Type B pancreatic cell (in vitro differentiated cells): Measurements from ENCODE around the gene TMEM267. TPM values are rescaled to one million over a fixed set of nuclear protein-coding genes. Genes with fewer than 3 reads are reported as not detected.

Experiments
- DNase-seq: peaks from one replicate; pipeline ENCODE4 v3.0.0; 2021; ENCODE audit warnings: mixed read lengths; ENCODE audit not compliant: unreplicated experiment; ENCODE audit errors: extremely low spot score
- H3K27ac Mint-ChIP-seq: 2 replicates; pipeline ENCODE4 v1.8.0; 2021; ENCODE audit warnings: mild to moderate bottlenecking, mixed read lengths
- H3K27me3 Mint-ChIP-seq: 2 replicates; pipeline ENCODE4 v1.8.0; 2021; ENCODE audit warnings: mixed read lengths
- H3K36me3 Mint-ChIP-seq: 2 replicates; pipeline ENCODE4 v1.8.0; 2021; ENCODE audit warnings: mixed read lengths
- H3K4me1 Mint-ChIP-seq: one replicate; pipeline ENCODE4 v1.8.0; 2021; ENCODE audit warnings: mixed read lengths; ENCODE audit not compliant: unreplicated experiment
- H3K4me3 Mint-ChIP-seq: 2 replicates; pipeline ENCODE4 v1.8.0; 2021; ENCODE audit warnings: mild to moderate bottlenecking, mixed read lengths
- H3K9me3 Mint-ChIP-seq: 2 replicates; pipeline ENCODE4 v1.8.0; 2021; ENCODE audit warnings: mixed read lengths
- total RNA-seq: library from RNA; stranded (reverse); gene quantifications from 2 replicates; pipeline ENCODE4 v1.2.1, GENCODE V29; 2021; ENCODE audit warnings: low replicate concordance
- TF ChIP-seq, protein P1 (sequence below): fragments of 200-600 bp; sonication (generic); conservative IDR thresholded peaks from 2 replicates; pipeline ENCODE4 v1.5.0; 2021; ENCODE audit warnings: antibody characterized with exemption, mild to moderate bottlenecking

TMEM267 gene
- total RNA-seq, 1 donor from 2014 or later = 11.4 TPM

DNA sequence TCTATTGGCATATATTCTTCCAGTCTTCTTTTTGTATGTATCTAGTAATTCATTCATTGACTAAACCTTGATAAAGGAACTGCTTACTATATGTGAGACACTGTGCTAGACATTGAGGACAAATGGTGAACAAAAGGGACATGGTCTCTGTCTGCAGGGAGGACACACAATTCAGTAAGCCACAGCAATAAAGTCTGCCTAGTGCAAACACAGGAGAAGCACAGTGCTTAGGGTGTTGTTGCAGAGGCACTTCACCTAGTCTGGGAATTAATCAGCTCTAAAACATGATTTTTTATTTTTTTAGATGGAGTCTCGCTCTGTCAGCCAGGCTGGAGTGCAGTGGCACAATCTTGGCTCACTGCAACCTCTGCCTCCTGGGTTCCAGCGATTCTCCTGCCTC, 65.1 kb downstream of the TMEM267 start:
- Mint-ChIP-seq H3K27ac (no peak overlapping the region), H3K4me3 (no peak overlapping the region), H3K9me3 (no peaks in the 10 kb centered on the region), H3K36me3 (no peaks in the 10 kb centered on the region), H3K27me3 (no peaks in the 10 kb centered on the region), H3K4me1 (peaks cover 10% of the 10 kb centered on the region)
- DNase-seq = no peak
- TF ChIP-seq, protein P1, sequence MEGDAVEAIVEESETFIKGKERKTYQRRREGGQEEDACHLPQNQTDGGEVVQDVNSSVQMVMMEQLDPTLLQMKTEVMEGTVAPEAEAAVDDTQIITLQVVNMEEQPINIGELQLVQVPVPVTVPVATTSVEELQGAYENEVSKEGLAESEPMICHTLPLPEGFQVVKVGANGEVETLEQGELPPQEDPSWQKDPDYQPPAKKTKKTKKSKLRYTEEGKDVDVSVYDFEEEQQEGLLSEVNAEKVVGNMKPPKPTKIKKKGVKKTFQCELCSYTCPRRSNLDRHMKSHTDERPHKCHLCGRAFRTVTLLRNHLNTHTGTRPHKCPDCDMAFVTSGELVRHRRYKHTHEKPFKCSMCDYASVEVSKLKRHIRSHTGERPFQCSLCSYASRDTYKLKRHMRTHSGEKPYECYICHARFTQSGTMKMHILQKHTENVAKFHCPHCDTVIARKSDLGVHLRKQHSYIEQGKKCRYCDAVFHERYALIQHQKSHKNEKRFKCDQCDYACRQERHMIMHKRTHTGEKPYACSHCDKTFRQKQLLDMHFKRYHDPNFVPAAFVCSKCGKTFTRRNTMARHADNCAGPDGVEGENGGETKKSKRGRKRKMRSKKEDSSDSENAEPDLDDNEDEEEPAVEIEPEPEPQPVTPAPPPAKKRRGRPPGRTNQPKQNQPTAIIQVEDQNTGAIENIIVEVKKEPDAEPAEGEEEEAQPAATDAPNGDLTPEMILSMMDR = no peak

DNA sequence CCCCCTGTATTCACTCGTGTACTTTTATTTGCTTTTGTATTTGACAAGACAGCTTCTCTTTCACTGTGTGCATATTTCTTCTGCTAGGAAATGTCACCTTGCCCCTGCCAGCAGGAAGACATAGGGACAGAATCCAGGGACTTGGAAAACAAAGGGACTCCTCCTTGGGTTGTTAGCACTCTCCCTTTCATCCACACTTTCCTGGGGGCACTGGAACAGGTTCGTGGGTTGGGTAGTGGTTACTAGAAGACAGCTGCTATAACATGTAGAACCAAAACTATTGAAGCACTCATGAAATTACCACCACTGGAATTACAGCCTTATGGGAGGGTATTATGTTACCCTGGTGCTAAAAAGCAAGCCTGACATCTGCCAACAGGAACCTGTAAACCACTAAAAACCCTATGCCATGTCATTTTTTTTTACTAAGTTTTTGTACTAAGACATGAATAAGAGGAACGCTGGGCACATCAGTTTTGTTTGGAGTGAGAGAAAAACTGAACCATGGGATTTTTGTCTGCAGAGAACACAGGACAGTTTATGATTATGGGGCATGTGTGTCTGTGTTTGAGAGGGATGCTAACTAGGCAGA, 66.8 kb downstream of the TMEM267 start:
- DNase-seq = no peak
- Mint-ChIP-seq H3K36me3 (no peaks in the 10 kb centered on the region), H3K9me3 (no peaks in the 10 kb centered on the region), H3K4me1 (peaks cover 3% of the 10 kb centered on the region), H3K27me3 (no peaks in the 10 kb centered on the region), H3K4me3 (no peak overlapping the region), H3K27ac (no peak overlapping the region)
- TF ChIP-seq, protein P1 = no peak

DNA sequence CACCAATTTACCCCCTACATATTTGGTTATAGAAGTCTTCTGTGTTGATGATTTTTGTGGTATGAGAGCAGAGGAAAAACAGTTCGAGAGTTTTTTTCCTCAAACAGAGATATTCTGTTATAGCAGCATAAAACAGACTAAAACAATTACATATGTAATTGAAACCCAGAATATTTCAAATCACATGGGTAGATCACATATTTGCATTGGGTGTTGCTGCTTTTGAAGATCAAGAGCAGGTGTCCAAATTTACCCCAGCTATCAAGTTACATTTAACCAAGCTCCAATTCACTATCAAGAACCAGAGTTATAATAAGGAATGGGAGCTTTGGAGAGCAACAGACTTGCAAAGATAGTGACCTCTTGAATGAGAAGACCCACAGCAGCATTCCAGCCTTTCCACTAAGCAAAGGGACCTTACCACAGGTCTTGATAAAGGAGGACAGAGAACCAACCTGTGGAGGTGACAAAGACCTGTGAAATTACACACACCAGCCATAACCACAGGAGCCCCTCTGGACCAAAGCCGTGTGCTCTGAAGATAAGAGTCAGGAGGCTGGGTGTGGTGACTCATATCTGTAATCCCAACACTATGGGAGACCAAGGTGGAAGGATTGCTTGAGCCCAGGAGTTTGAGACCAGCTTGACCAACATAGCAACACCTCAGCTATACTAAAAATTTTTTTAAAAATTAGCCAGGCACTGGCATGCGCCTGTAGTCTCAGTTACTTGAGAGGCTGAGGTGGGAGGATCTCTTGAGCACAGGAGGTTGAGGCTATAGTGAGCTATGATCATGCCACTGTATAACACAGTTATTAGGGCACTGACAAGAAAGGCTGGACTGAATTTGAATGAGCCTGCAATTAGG, 67.5 kb downstream of the TMEM267 start:
- H3K9me3 Mint-ChIP-seq = no peaks in the 10 kb centered on the region
- H3K4me3 Mint-ChIP-seq = no peak overlapping the region
- DNase-seq = no peak
- no peaks in the 10 kb centered on the region for H3K36me3 Mint-ChIP-seq
- H3K27me3 Mint-ChIP-seq = no peaks in the 10 kb centered on the region
- no peak overlapping the region for H3K27ac Mint-ChIP-seq
- TF ChIP-seq, protein P1 = no peak
- H3K4me1 Mint-ChIP-seq = no peaks in the 10 kb centered on the region

DNA sequence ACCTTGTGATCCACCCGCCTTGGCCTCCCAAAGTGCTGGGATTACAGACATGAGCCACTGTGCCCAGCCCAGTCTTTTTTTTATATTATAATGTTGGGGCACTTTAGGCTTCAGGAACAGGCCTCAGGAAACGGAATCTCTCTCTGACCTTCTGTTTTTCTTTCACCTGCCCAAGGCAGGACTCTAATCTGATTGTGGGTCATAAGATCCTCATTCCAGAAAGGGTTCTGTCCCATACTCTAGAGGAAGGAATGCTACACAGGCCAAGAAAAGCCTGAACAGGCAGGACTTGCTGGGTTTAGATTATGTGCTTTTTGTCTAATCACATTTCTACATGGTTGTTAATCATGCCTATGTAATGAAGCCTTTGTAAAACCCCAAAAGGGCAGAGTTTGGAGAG, 69.7 kb downstream of the TMEM267 start:
- Mint-ChIP-seq H3K4me3 (no peak overlapping the region), H3K27ac (no peak overlapping the region), H3K4me1 (no peaks in the 10 kb centered on the region), H3K9me3 (no peaks in the 10 kb centered on the region), H3K36me3 (no peaks in the 10 kb centered on the region), H3K27me3 (no peaks in the 10 kb centered on the region)
- DNase-seq = no peak
- TF ChIP-seq, protein P1 = no peak

DNA sequence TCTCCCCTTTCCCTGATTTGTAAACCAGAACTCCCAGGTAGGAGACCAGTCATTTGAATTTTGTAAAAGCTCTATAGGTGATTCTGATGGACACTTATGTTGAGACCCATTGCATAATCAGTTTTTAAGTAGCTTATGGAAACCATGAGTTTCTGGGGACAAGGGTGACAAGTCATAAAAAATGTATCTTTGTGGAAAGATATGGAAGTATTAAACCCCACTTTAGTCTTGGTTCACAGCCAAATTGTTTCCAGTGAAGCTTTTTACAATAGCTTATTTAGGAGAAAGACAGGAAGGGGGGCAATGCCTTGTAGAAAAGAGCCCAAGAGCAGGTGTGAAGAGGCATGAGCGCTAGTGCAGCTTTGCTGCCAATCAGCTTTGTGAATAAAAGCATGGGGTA, 71.0 kb downstream of the TMEM267 start:
- Mint-ChIP-seq H3K4me1 (no peaks in the 10 kb centered on the region), H3K27ac (no peak overlapping the region), H3K4me3 (no peak overlapping the region), H3K9me3 (no peaks in the 10 kb centered on the region), H3K36me3 (no peaks in the 10 kb centered on the region), H3K27me3 (no peaks in the 10 kb centered on the region)
- DNase-seq = no peak
- TF ChIP-seq, protein P1 = no peak
